Esophagus squamous epithelium (tissue), 5 donors: Measurements from ENCODE around the gene DMPK. TPM values are rescaled to one million over a fixed set of nuclear protein-coding genes. Genes with fewer than 3 reads are reported as not detected.

Source experiments
- DNase-seq: peaks from one replicate; lab custom pipeline; 2025; lab: John Stamatoyannopoulos, UW
- H3K27ac ChIP-seq, 4 donors: fragments of 200-600 bp; sonication (generic); one replicate each; pipeline ENCODE4 v1.5.1; 2016 to 2019; ENCODE audit warnings: mild to moderate bottlenecking in 1 of 4
- H3K27me3 ChIP-seq, 4 donors: fragments of 200-600 bp; sonication (generic); 1 replicate in 3 of 4; 2 replicates in 1 of 4; pipeline versions ENCODE4 v1.5.1 to v1.6.0; 2017 to 2021; ENCODE audit warnings: antibody characterized with exemption in 1 of 4
- H3K36me3 ChIP-seq, 3 donors: fragments of 200-600 bp; sonication (generic); one replicate each; pipeline ENCODE4 v1.5.1; 2016 to 2019
- H3K4me1 ChIP-seq, 3 donors: fragments of 200-600 bp; sonication (generic); one replicate each; pipeline ENCODE4 v1.5.1; 2017 to 2019
- H3K4me3 ChIP-seq, 4 donors: fragments of 200-600 bp; sonication (generic); 1 replicate in 3 of 4; 2 replicates in 1 of 4; pipeline ENCODE4 v1.5.1; 2016 to 2019; ENCODE audit warnings: mild to moderate bottlenecking in 2 of 4, moderate library complexity in 1 of 4
- H3K9me3 ChIP-seq, 3 donors: fragments of 200-600 bp; sonication (generic); one replicate each; pipeline ENCODE4 v1.5.1; 2016 to 2019
- CTCF ChIP-seq, 6 experiments: fragments of 450-650 bp in 4 of 6; fragments of 200-600 bp in 2 of 6; sonication (generic) in 2 of 6; IDR thresholded peaks; one replicate each; pipeline ENCODE4 v1.5.1; 2016 to 2019; ENCODE audit warnings: antibody characterized with exemption in 6 of 6, mild to moderate bottlenecking in 4 of 6, moderate library complexity in 4 of 6
- POLR2A ChIP-seq, 4 donors: fragments of 450-650 bp; IDR thresholded peaks; one replicate each; pipeline ENCODE4 v1.6.1; 2017; ENCODE audit warnings: antibody characterized with exemption in 4 of 4, mild to moderate bottlenecking in 4 of 4, moderate library complexity in 3 of 4
- WGBS, 2 donors: methylation state at CpG; one replicate each; pipeline ENCODE4 v1.1.5; 2018; 5-methylcytosine and 5-hydroxymethylcytosine counted together
- intact Hi-C: fragments of 100-400 bp; cut with DNase I; formaldehyde crosslinking; loops from one replicate; pipeline ENCODE4 v1.15.0; 2022
- total RNA-seq, 4 donors: library from RNA; depleted of rRNA; stranded (reverse); fragments of >200 nt; gene quantifications; one replicate each; pipeline ENCODE4 v1.1.0, GENCODE V29; 2016
- donor health status: DM: yes; HTN: yes; CAD: no.

Gene DMPK
- 10 to 100 TPM; 15.8 to 36.6 (median 17.2) TPM for total RNA-seq

GRCh38 chr19:45782162-45782691, at the start of gene DMPK:
DMPK (minus strand) TSS chr19:45782490; CDS start chr19:45782352, 138 bp downstream.
- TF ChIP-seq CTCF (IDR thresholded peaks at IDR 0.05) = no peak
- TF ChIP-seq POLR2A (IDR thresholded peaks at IDR 0.05) = peak in 1 of 4 donors; percentile 32
- DNase-seq = no peak
- 13 to 30% methylated on average over 2 to 3 of the region's 18 CpGs for WGBS, 2 donors

GRCh38 chr19:45828945-45829344, 46.7 kb upstream of the DMPK start:
- no peak for TF ChIP-seq POLR2A (IDR thresholded peaks at IDR 0.05)
- TF ChIP-seq CTCF (IDR thresholded peaks at IDR 0.05) = no peak
- Histone ChIP-seq H3K4me3 (no peak overlapping the region), H3K27ac (no peak overlapping the region), H3K4me1 (peaks cover 3 to 13% (median 10%) of the 10 kb centered on the region in 3 donors), H3K27me3 (no peaks in the 10 kb centered on the region), H3K9me3 (no peaks in the 10 kb centered on the region), H3K36me3 (peaks cover 48 to 100% (median 83%) of the 10 kb centered on the region in 3 donors)
- DNase-seq = no peak
- intact Hi-C loops = no loop called here
- 80 to 92% methylated on average over 1 to 2 of the region's 16 CpGs for WGBS, 2 donors

More at GRCh38 chr19:45782162-45782691, at the start of gene DMPK:
- Histone ChIP-seq H3K4me3 (peak within 1 kb of the TSS; percentile 31 to 64 (median 56)), H3K27ac (peak within 1 kb of the TSS; percentile 79 to 92 (median 89)), H3K36me3 (peaks cover 15 to 39% (median 24%) of the 10 kb centered on the region in 3 donors), H3K27me3 (no peaks in the 10 kb centered on the region), H3K4me1 (peaks cover 51 to 82% (median 64%) of the 10 kb centered on the region in 3 donors), H3K9me3 (no peaks in the 10 kb centered on the region)
- intact Hi-C loops = no loop called here

- intact Hi-C loops = no loop called here
- WGBS, 2 donors = 90 to 91% methylated on average over 9 of the region's 9 CpGs
- Histone ChIP-seq H3K9me3 (no peaks in the 10 kb centered on the region), H3K4me3 (no peak overlapping the region), H3K4me1 (peaks cover 3 to 18% (median 13%) of the 10 kb centered on the region in 3 donors), H3K27me3 (no peaks in the 10 kb centered on the region), H3K27ac (no peak overlapping the region), H3K36me3 (peaks cover 48 to 100% (median 79%) of the 10 kb centered on the region in 3 donors)
- TF ChIP-seq POLR2A (IDR thresholded peaks at IDR 0.05) (no peak), CTCF (IDR thresholded peaks at IDR 0.05) (no peak)
- no peak for DNase-seq
These were observed 46.2 kb upstream of the DMPK start for GRCh38 chr19:45828523-45828922.

- intact Hi-C loops = no loop called here
- H3K27me3 ChIP-seq = no peaks in the 10 kb centered on the region
- DNase-seq = no peak
- H3K4me3 ChIP-seq = no peak overlapping the region
- TF ChIP-seq CTCF (IDR thresholded peaks at IDR 0.05) (no peak), POLR2A (IDR thresholded peaks at IDR 0.05) (no peak)
- H3K4me1 ChIP-seq = peaks cover 3 to 20% (median 13%) of the 10 kb centered on the region in 3 donors
- no peaks in the 10 kb centered on the region for H3K9me3 ChIP-seq
- 91 to 95% methylated on average over 8 to 9 of the region's 16 CpGs for WGBS, 2 donors
- no peak overlapping the region for H3K27ac ChIP-seq
- peaks cover 54 to 100% (median 75%) of the 10 kb centered on the region in 3 donors for H3K36me3 ChIP-seq
These were observed 45.3 kb upstream of the DMPK start for GRCh38 chr19:45827459-45828093.

GRCh38 chr19:45826934-45827333, 44.6 kb upstream of the DMPK start:
- TF ChIP-seq POLR2A (IDR thresholded peaks at IDR 0.05) (no peak), CTCF (IDR thresholded peaks at IDR 0.05) (no peak)
- WGBS, 2 donors = 84% methylated on average over 5 of the region's 11 CpGs; no CpG with 5 or more reads in 1 of the 2 donors
- Histone ChIP-seq H3K27me3 (no peaks in the 10 kb centered on the region), H3K36me3 (peaks cover 51 to 98% (median 71%) of the 10 kb centered on the region in 3 donors), H3K4me1 (peaks cover 3 to 20% (median 13%) of the 10 kb centered on the region in 3 donors), H3K4me3 (no peak overlapping the region), H3K27ac (no peak overlapping the region), H3K9me3 (no peaks in the 10 kb centered on the region)
- intact Hi-C loops = no loop called here
- DNase-seq = no peak
